Measurements from ENCODE around the gene LRRC27. TPM values are rescaled to one million over a fixed set of nuclear protein-coding genes. Genes with fewer than 3 reads are reported as not detected.
"Not testable (repeated sequence)": the region's sequence is repeated elsewhere in the genome, so short reads cannot be mapped to it uniquely, and the experiment has no call there.

The LRRC27 gene
- total RNA-seq, 2 donors from 2014 or later: 5.8 to 6.1 TPM

DNA sequence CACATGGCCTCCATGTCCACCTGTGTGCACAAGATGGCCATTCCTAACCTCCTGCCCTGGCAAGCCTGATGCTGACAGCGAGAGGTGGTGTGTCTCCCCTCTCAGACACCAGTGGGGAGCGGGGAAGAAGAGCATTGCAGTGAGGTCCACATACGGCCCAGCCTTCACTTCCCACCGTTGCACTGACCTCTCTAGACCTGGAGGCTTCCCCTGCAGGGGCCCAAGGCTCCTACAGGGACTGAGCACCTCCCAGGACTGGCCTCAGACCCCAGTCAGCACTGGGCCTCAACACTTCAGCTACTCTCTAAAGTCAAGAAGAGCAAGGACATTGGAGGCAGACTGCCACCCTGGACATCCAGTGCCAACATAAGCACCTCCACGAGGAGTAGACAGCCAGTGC lies 40.2 kb upstream of the LRRC27 start:
- H3K27ac ChIP-seq: no peak overlapping the region
- intact Hi-C loops (cut with DNase I): no loop called here

DNA sequence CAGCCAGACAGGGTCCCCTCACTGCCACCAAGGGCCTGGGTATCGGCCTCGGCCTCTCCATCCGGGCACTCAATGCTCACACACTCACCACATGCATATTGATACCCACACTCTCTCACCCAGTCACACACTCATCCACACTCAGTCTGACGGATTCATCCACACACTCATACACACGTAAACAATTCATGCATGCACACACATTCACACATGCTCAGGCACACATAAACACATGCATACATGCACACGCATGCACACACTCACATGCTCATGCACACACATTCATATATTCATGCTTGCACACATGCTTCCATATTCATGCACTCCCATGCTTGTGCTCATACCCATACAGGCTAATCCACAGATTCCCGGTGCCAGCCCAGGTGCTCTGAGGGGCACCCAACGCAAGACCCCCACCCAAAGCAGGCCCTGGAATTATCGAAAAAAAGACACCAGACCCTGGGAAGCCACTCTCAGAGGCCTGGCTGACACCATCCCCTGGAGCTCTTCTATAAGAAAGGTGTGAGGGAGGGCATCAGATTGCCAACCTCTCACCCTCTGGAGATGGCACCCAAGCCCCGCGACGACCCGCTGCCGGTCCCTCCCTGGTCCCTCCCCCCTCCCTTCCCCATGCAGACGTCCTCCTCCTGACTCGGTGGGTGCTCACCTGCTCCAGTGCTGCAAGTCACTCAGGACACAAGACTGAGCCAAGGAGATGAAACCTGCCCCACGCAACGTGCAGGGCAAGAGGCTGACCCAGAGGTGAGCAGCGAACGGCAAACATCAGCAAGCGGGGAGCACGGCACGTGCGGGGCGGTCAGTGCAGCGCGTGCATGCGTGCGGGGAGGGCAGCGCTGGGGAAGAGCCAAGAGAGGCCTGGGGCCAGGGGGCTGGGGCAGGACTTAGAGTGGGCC lies 39.4 kb upstream of the LRRC27 start:
- Histone ChIP-seq H3K27me3 (no peaks in the 10 kb centered on the region), H3K9ac (ENCODE audit: low read depth in 2 of 2, low read length in 2 of 2) (no peak overlapping the region), H3K4me1 (no peaks in the 10 kb centered on the region), H3K36me3 (no peaks in the 10 kb centered on the region), H3K4me3 (no peak overlapping the region), H3K9me3 (no peaks in the 10 kb centered on the region), H3K27ac (no peak overlapping the region)
- intact Hi-C loops (cut with DNase I): no loop called here
- DNase-seq: no peak
- TF ChIP-seq, protein P1, sequence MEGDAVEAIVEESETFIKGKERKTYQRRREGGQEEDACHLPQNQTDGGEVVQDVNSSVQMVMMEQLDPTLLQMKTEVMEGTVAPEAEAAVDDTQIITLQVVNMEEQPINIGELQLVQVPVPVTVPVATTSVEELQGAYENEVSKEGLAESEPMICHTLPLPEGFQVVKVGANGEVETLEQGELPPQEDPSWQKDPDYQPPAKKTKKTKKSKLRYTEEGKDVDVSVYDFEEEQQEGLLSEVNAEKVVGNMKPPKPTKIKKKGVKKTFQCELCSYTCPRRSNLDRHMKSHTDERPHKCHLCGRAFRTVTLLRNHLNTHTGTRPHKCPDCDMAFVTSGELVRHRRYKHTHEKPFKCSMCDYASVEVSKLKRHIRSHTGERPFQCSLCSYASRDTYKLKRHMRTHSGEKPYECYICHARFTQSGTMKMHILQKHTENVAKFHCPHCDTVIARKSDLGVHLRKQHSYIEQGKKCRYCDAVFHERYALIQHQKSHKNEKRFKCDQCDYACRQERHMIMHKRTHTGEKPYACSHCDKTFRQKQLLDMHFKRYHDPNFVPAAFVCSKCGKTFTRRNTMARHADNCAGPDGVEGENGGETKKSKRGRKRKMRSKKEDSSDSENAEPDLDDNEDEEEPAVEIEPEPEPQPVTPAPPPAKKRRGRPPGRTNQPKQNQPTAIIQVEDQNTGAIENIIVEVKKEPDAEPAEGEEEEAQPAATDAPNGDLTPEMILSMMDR (IDR thresholded peaks at IDR 0.05): no peak

More for the DNA sequence above, 40.2 kb upstream of the LRRC27 start:
- H3K4me1 ChIP-seq: no peaks in the 10 kb centered on the region
- H3K9ac ChIP-seq (ENCODE audit: low read depth in 2 of 2, low read length in 2 of 2): no peak overlapping the region
- no peak overlapping the region for H3K4me3 ChIP-seq
- no peak for DNase-seq
- no peaks in the 10 kb centered on the region for H3K9me3 ChIP-seq
- TF ChIP-seq, protein P1 (IDR thresholded peaks at IDR 0.05): no peak
- H3K36me3 ChIP-seq: no peaks in the 10 kb centered on the region
- H3K27me3 ChIP-seq: no peaks in the 10 kb centered on the region

DNA sequence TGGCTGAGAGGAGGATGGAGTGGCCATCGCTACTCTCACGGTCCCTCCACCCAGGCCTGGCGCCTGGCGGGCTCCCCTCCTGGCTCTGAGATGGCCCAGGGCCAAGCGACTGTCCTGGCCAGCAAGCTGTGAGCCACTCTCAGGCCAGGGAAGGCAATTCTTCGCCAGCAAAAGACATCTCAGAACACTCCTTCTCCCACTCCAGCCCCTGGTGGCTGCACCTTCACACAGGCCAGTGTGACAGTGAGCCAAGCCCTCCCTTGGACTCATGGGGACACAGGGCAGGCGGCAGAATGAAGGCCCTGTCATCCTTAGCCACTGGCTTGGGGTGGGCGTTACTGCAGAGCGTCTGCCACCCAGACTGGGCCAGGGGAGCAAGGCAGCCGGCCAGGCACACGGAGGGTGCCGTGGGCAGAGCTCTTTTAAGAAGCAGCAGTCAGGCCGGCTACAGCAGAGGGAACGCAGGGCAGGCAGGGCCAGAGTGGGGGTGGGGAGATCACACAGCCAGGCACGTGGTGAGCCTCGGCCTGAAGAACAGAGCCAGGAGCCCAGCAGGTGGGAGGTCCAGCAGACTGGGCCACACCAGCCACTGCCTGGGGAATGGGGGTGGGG lies 38.7 kb upstream of the LRRC27 start:
- Histone ChIP-seq H3K4me1 (no peaks in the 10 kb centered on the region), H3K4me3 (no peak overlapping the region), H3K9ac (ENCODE audit: low read depth in 2 of 2, low read length in 2 of 2) (no peak overlapping the region), H3K9me3 (no peaks in the 10 kb centered on the region), H3K36me3 (no peaks in the 10 kb centered on the region), H3K27me3 (no peaks in the 10 kb centered on the region), H3K27ac (no peak overlapping the region)
- DNase-seq: no peak
- TF ChIP-seq, protein P1 (IDR thresholded peaks at IDR 0.05): no peak
- intact Hi-C loops (cut with DNase I): no loop called here

DNA sequence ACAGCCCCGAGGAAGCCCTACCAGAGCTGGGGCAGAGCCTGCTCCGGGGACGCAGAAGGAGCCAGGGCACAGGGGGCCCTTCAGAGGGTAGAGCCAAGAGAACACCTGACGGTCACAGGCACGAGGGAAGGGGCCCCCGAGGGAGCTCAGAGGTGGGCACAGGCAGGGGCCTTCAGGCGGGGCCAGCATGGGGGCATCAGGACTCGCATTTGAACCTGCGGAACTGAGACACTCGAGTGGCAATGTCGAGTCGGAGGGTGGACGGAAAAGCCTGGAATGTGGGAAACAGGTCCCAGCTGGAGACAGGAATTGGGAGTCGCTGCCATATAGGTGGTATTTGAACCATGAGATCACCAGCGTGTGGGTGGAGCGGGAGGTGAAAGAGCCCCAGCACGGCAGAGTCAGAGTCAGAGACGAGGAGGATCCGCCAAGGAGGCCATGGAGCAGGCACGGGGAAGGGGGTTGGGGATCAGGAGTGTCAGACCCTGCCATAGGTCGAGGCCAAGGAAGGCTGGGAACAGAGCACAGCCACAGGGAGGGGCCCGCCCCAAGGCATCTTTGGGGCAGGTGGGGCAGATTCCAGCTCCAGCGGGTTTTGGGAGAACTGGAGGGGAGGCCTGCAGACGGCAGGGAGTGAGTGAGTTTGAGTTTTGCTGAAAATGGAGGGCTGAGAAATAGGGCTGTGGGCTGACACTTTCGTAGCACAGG lies 38.0 kb upstream of the LRRC27 start:
- intact Hi-C loops (cut with DNase I): no loop called here
- H3K4me3 ChIP-seq: no peak overlapping the region
- DNase-seq: no peak
- no peak overlapping the region for H3K27ac ChIP-seq
- TF ChIP-seq, protein P1 (IDR thresholded peaks at IDR 0.05): no peak
- no peak overlapping the region for H3K9ac ChIP-seq (ENCODE audit: low read depth in 2 of 2, low read length in 2 of 2)
- no peaks in the 10 kb centered on the region for H3K27me3 ChIP-seq
- no peaks in the 10 kb centered on the region for H3K9me3 ChIP-seq
- H3K36me3 ChIP-seq: no peaks in the 10 kb centered on the region
- no peaks in the 10 kb centered on the region for H3K4me1 ChIP-seq

DNA sequence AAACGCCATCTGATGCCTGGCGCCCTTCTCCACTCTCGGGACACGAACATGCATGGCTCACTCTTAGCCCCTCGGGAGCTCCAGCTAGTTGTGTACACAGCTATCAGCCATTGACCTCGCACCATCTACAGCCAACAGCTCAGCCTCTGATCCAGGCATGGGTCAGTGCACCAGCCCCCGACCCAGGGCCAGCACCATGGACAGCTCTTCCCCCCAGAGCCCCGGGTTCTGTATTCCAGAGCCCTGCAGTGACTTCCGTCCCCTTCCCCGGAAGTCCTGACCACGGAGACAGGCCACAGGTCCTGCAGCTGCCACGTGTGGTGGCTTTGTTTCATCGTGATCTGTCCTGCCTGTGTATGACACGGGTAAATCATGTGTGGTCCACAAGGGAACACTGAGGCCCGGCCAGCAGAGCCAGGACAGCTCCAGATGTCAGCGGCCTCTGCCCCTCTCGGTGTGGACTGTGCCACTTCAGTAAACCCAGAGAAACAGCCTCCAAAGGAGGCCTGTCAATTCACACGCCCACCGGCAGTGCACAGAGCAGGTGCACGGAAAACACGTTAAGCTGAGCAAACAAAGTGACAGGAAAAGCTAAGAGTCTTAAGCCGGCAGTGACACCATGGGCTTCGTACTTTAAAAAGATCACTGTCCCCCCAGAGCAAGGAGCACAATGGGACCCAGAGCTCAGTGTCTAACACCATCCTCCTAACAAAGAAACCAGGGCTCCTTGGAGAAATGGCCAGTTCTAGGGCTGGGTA lies 37.3 kb upstream of the LRRC27 start:
- intact Hi-C loops (cut with DNase I): no loop called here

DNA sequence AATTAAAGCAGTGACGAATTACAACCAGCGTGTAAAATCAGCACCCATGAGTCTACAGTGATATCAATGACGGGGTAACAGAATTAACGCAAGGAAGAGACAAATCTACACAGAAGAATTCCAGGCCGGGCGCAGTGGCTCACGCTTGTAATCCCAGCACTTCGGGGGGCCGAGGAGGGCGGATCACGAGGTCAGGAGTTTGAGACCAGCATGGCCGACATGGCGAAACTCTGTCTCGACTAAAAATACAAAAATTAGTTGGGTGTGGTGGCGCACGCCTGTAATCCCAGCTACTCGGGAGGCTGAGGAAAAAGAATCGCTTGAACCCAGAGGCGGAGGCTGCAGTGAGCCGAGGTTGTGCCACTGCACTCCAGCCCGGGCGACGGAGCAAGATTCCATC lies 36.5 kb upstream of the LRRC27 start:
- H3K4me1 ChIP-seq; H3K4me3 ChIP-seq; H3K36me3 ChIP-seq; H3K9ac ChIP-seq (ENCODE audit: low read depth in 2 of 2, low read length in 2 of 2); DNase-seq; H3K27me3 ChIP-seq; H3K27ac ChIP-seq; intact Hi-C loops (cut with DNase I); H3K9me3 ChIP-seq: not testable (repeated sequence)

More for the DNA sequence above, 37.3 kb upstream of the LRRC27 start:
- no peak overlapping the region for H3K4me3 ChIP-seq
- H3K27ac ChIP-seq: no peak overlapping the region
- H3K9me3 ChIP-seq: no peaks in the 10 kb centered on the region
- no peaks in the 10 kb centered on the region for H3K27me3 ChIP-seq
- DNase-seq: no peak
- no peak overlapping the region for H3K9ac ChIP-seq (ENCODE audit: low read depth in 2 of 2, low read length in 2 of 2)
- H3K36me3 ChIP-seq: no peaks in the 10 kb centered on the region
- H3K4me1 ChIP-seq: no peaks in the 10 kb centered on the region
- TF ChIP-seq, protein P1 (IDR thresholded peaks at IDR 0.05): no peak

Measured in colonic mucosa (tissue), 4 donors.